PC-3 (cell line): Measurements from ENCODE around the gene CLDN8. TPM values are rescaled to one million over a fixed set of nuclear protein-coding genes. Genes with fewer than 3 reads are reported as not detected.

Experiments
- ATAC-seq: fragments of 200-7000 bp; cut with Tn5 transposase; 2 replicates; pipeline ENCODE4 v1.9.1; 2020; ENCODE audit warnings: mild to moderate bottlenecking, moderate library complexity
- BruUV-seq: library from RNA; stranded (reverse); fragments of 400-500 nt; replicated peaks from 2 replicates; lab custom pipeline; 2021; lab: Mats Ljungman, UMichigan
- CTCF ChIA-PET: fragments of 300-600 bp; sonication (Branson Sonifier 250); formaldehyde crosslinking; loops from one replicate; lab custom pipeline; 2022; ENCODE audit warnings: antibody characterized with exemption; lab: Charles Lee
- POLR2A ChIA-PET: fragments of 300-600 bp; sonication (Branson Sonifier 250); formaldehyde crosslinking; loops from one replicate; lab custom pipeline; 2022; ENCODE audit warnings: antibody characterized with exemption; ENCODE audit not compliant: unreplicated experiment; lab: Charles Lee
- DNase-seq: peaks from one replicate; pipeline ENCODE4 v3.0.0-alpha.2; 2015
- H2AFZ ChIP-seq: fragments of 300-600 bp; sonication (generic); 2 replicates; pipeline ENCODE4 v1.6.0; 2016; ENCODE audit warnings: antibody characterized with exemption, low read length
- H3F3A ChIP-seq: fragments of 300-600 bp; sonication (generic); one replicate; pipeline ENCODE4 v1.6.0; 2017; ENCODE audit warnings: antibody characterized with exemption, low read length, control low read depth, mild to moderate bottlenecking; ENCODE audit not compliant: unreplicated experiment
- H3K27ac ChIP-seq: fragments of 300-600 bp; sonication (generic); 2 replicates; pipeline ENCODE4 v1.5.1; 2016; ENCODE audit warnings: mild to moderate bottlenecking, low read length
- H3K27me3 ChIP-seq: fragments of 300-600 bp; sonication (generic); 2 replicates; pipeline ENCODE4 v1.6.1; 2016; ENCODE audit warnings: low read length, mixed read lengths
- H3K36me3 ChIP-seq: fragments of 300-600 bp; sonication (generic); 2 replicates; pipeline ENCODE4 v1.6.1; 2016; ENCODE audit warnings: low read depth, mixed run types, low read length, mixed read lengths
- H3K4me1 ChIP-seq: fragments of 300-600 bp; sonication (generic); 2 replicates; pipeline ENCODE4 v1.5.1; 2016; ENCODE audit warnings: low read length; ENCODE audit not compliant: insufficient read depth
- H3K4me2 ChIP-seq: fragments of 300-600 bp; sonication (generic); 2 replicates; pipeline ENCODE4 v1.6.0; 2016; ENCODE audit warnings: low read length
- H3K4me3 ChIP-seq: fragments of 300-600 bp; sonication (generic); 2 replicates; pipeline ENCODE4 v1.5.1; 2016; ENCODE audit warnings: mild to moderate bottlenecking, low read length, mixed read lengths
- H3K79me2 ChIP-seq: fragments of 300-600 bp; sonication (generic); 2 replicates; pipeline ENCODE4 v1.6.1; 2017; ENCODE audit warnings: low read length, mixed read lengths
- H3K9ac ChIP-seq: fragments of 300-600 bp; sonication (generic); 2 replicates; pipeline ENCODE4 v1.6.0; 2016; ENCODE audit warnings: mild to moderate bottlenecking, low read length
- H3K9me2 ChIP-seq: fragments of 300-600 bp; sonication (generic); replicated peaks from 2 replicates; pipeline ENCODE4 v1.6.1; 2016; ENCODE audit warnings: mixed run types, low read length, mixed read lengths
- H3K9me3 ChIP-seq: fragments of 300-600 bp; sonication (generic); 2 replicates; pipeline ENCODE4 v1.6.1; 2016; ENCODE audit warnings: low read length, mixed read lengths
- H4K20me1 ChIP-seq: fragments of 300-600 bp; sonication (generic); 2 replicates; pipeline ENCODE4 v1.6.1; 2016; ENCODE audit warnings: low read length, mixed read lengths
- EZH2 ChIP-seq: fragments of 300-600 bp; sonication (generic); IDR thresholded peaks from one replicate; pipeline ENCODE4 v1.6.1; 2017; ENCODE audit warnings: antibody characterized with exemption, mild to moderate bottlenecking, low read length; ENCODE audit not compliant: unreplicated experiment
- EZH2phosphoT487 ChIP-seq: fragments of 300-600 bp; sonication (generic); IDR thresholded peaks from 2 replicates; pipeline ENCODE4 v1.6.1; 2018; ENCODE audit warnings: mild to moderate bottlenecking, antibody characterized with exemption, low read length, borderline replicate concordance
- intact Hi-C: fragments of 100-400 bp; cut with micrococcal nuclease; formaldehyde crosslinking; loops from 2 replicates; pipeline ENCODE4 v1.9.0; 2023
- total RNA-seq: library from RNA; depleted of rRNA; stranded (reverse); fragments of >200 nt; gene quantifications from 2 replicates; pipeline ENCODE4 v1.2.3, GENCODE V29; 2014
- TF ChIP-seq, protein P1 (sequence below): fragments of 300-600 bp; sonication (generic); conservative IDR thresholded peaks from 2 replicates; pipeline ENCODE4 v1.5.1; 2017; ENCODE audit warnings: antibody characterized with exemption, low read depth, mild to moderate bottlenecking, low read length

Gene CLDN8
- total RNA-seq, 1 experiment from 2014 or later: 1.5 TPM

DNA sequence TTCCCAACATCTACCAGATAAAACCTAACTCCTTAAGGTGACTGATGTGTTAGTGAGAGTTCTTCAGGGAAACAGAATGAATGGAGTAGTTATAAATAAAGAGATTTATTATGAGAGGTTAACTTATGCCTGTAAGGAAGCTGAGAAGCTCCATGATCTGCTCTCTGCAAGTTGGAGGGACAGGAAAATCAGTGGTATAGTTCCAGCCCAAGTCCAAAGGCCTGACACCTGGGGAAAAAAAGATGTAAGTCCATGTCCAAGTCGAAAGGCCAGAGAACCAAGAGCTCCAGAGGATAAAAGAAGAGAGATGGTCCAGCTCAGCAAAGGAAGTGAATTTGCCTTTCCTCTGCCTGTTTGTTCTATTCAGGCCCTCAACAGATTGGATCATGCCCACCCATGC lies 39.8 kb upstream of the CLDN8 start:
- POLR2A ChIA-PET: no interaction called here
- Histone ChIP-seq H3K79me2 (no peaks in the 10 kb centered on the region), H3K36me3 (no peaks in the 10 kb centered on the region), H4K20me1 (no peaks in the 10 kb centered on the region), H3F3A (no peaks in the 10 kb centered on the region), H3K9ac (peak overlapping the region; percentile 5; the same call in 1 of the 2 replicates), H2AFZ (no peak overlapping the region), H3K4me3 (no peak overlapping the region), H3K27ac (peak overlapping the region; percentile 31), H3K4me2 (no peak overlapping the region), H3K9me2 (no peaks in the 10 kb centered on the region), H3K4me1 (peaks cover 12% of the 10 kb centered on the region; the same call in 1 of the 2 replicates), H3K27me3 (no peaks in the 10 kb centered on the region), H3K9me3 (no peaks in the 10 kb centered on the region)
- CTCF ChIA-PET: no interaction called here
- ATAC-seq (no peak), DNase-seq (no peak)
- TF ChIP-seq EZH2: no peak
- TF ChIP-seq, protein P1, sequence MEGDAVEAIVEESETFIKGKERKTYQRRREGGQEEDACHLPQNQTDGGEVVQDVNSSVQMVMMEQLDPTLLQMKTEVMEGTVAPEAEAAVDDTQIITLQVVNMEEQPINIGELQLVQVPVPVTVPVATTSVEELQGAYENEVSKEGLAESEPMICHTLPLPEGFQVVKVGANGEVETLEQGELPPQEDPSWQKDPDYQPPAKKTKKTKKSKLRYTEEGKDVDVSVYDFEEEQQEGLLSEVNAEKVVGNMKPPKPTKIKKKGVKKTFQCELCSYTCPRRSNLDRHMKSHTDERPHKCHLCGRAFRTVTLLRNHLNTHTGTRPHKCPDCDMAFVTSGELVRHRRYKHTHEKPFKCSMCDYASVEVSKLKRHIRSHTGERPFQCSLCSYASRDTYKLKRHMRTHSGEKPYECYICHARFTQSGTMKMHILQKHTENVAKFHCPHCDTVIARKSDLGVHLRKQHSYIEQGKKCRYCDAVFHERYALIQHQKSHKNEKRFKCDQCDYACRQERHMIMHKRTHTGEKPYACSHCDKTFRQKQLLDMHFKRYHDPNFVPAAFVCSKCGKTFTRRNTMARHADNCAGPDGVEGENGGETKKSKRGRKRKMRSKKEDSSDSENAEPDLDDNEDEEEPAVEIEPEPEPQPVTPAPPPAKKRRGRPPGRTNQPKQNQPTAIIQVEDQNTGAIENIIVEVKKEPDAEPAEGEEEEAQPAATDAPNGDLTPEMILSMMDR: no peak
- no peak for TF ChIP-seq EZH2phosphoT487
- BruUV-seq: no TSS peak
- intact Hi-C loops: no loop called here

- TF ChIP-seq, protein P1: no peak
- TF ChIP-seq EZH2: no peak
- no peak for TF ChIP-seq EZH2phosphoT487
- Histone ChIP-seq H2AFZ (no peak overlapping the region), H3F3A (no peaks in the 10 kb centered on the region), H3K27ac (no peak overlapping the region), H3K27me3 (peaks cover 8% of the 10 kb centered on the region; the same call in 1 of the 2 replicates), H4K20me1 (no peaks in the 10 kb centered on the region), H3K9me2 (no peaks in the 10 kb centered on the region), H3K9ac (no peak overlapping the region), H3K4me3 (no peak overlapping the region), H3K79me2 (no peaks in the 10 kb centered on the region), H3K4me2 (no peak overlapping the region), H3K4me1 (peaks cover 12% of the 10 kb centered on the region; the same call in 1 of the 2 replicates), H3K9me3 (no peaks in the 10 kb centered on the region), H3K36me3 (no peaks in the 10 kb centered on the region)
- BruUV-seq: no TSS peak
- ATAC-seq (no peak), DNase-seq (peak; percentile 15)
- CTCF ChIA-PET: no interaction called here
- POLR2A ChIA-PET: no interaction called here
- intact Hi-C loops: no loop called here
Measured at GRCh38 chr21:30251781-30252180, 35.9 kb upstream of the CLDN8 start.

DNA sequence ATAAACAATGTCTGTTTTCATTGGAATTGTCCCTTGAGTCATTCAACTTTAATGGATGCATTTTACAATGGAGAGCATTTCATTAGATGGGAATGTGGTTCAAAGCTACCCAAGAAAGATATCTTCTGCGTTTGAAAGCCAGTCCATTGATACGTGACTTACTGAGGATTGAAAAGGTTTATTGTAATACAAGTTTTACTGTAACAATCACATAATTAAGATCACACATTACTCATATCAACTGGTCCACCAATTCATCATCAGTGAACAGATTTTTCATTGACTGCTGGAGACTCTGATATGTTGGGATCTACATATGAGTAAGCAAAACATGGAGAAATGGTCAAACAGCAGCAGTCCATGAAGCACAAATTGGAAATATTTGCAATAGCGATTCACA lies 34.0 kb upstream of the CLDN8 start:
- intact Hi-C loops: no loop called here
- H2AFZ ChIP-seq: no peak overlapping the region
- TF ChIP-seq EZH2phosphoT487 (no peak), EZH2 (no peak)
- TF ChIP-seq, protein P1: no peak
- H3K9ac ChIP-seq: no peak overlapping the region
- H3F3A ChIP-seq: no peaks in the 10 kb centered on the region
- H3K79me2 ChIP-seq: no peaks in the 10 kb centered on the region
- H3K9me2 ChIP-seq: no peaks in the 10 kb centered on the region
- no peaks in the 10 kb centered on the region for H3K36me3 ChIP-seq
- H3K9me3 ChIP-seq: no peaks in the 10 kb centered on the region
- H4K20me1 ChIP-seq: no peaks in the 10 kb centered on the region
- H3K4me3 ChIP-seq: no peak overlapping the region
- ATAC-seq (no peak), DNase-seq (no peak)
- H3K27me3 ChIP-seq: peaks cover 8% of the 10 kb centered on the region; the same call in 1 of the 2 replicates
- no peak overlapping the region for H3K4me2 ChIP-seq
- POLR2A ChIA-PET: no interaction called here
- no peak overlapping the region for H3K27ac ChIP-seq
- BruUV-seq: no TSS peak
- H3K4me1 ChIP-seq: no peaks in the 10 kb centered on the region
- CTCF ChIA-PET: no interaction called here
